HT1080 (cell line): Measurements from ENCODE around the gene MTFMT. TPM values are rescaled to one million over a fixed set of nuclear protein-coding genes. Genes with fewer than 3 reads are reported as not detected.

Experiments used
- DNase-seq: peaks from one replicate; pipeline ENCODE4 v3.0.0-alpha.2; 2015; ENCODE audit warnings: low read depth
- total RNA-seq: library from RNA; depleted of rRNA; stranded (reverse); fragments of >200 nt; shearing (Covaris generic); gene quantifications from 2 replicates; pipeline ENCODE4 v1.2.3, GENCODE V29; 2014; rRNA removed

MTFMT gene
- total RNA-seq, 1 experiment from 2014 or later: 32.2 TPM

DNA sequence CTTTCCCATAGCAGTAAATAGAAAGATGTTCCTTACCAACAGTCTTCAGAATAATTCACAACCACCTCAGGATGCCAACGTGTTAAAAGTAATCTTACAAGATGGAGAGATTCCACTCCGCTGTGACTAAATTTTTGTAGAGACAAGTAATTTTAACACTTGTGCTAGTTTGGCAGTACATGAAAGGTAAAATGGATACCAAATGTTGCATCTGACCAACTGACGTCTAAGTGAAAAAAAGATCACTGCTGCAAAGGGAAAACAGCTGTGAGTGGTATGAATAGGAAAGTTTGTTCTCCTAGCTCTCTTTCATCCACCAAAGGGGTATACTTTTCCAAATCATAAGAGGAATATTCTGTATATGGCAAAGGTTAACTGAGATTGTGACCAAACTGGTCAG lies 42.3 kb downstream of the MTFMT start:
- no peak for DNase-seq

GRCh38 chr15:64985366-64986033 lies 43.9 kb downstream of the MTFMT start:
- no peak for DNase-seq

GRCh38 chr15:64982472-64982871 lies 47.0 kb downstream of the MTFMT start:
- DNase-seq: no peak

GRCh38 chr15:64981812-64982431 lies 47.5 kb downstream of the MTFMT start:
- no peak for DNase-seq

DNA sequence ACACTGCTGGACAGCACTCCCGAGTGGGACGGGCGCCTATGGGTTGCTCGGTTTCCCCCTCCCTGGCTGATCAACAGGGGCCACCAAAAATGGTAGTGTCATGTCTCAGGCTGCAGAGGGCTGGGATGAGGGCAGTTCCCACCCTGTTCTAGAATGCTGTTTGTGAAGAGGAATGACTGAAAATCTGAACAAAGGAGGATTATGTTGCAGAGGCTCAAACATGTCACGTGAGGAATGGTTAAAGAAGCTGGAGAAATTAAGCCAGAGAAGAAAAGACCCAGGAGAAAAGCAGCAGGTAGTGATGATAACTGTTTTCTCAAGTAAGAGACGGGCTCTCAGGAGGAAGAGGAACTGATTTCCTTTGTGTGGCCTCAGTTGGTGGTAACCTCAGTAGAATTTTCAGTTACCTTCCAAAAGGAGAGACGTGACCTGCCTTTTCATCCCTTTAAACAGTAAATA lies 50.2 kb downstream of the MTFMT start:
- no peak for DNase-seq

DNA sequence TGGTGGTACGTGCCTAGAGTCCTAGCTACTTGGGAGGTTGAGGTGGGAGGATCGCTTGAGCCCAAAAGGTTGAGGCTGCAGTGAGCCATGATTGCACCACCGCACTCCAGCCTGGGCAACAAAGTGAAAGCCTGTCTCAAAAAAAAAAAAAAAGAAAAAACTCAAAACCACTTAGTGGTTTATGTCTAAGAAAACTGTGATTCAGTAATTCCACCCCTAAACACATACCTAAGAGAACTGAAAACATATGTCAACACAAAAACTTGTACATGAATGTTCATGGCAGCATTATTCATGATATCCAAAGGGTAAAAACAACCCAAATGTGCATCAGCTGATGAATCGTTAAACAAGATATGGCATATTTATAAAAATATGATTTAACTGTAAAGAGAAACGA lies 54.0 kb downstream of the MTFMT start:
- no peak for DNase-seq

GRCh38 chr15:64970698-64971097 lies 58.7 kb downstream of the MTFMT start:
- DNase-seq: no peak

DNA sequence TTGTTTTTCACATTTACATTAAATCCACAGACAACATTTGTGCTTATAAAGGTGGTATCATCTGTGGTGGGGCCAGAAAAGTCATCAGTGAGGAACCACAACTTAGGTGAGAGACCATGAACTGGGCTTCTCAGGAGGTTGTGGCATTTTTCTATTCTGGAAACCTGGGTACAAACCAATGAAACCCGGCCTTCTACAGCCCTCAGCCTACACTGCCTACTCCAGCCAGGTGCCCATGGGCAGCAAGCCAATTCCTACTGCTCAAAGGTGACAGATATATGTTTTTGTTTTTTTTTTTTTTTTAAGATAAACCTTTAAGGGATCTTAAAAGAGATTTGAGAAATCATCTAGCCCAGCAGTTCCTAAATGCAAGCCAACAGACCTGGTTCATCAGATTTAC lies 60.0 kb downstream of the MTFMT start:
- no peak for DNase-seq

GRCh38 chr15:64961013-64961412 lies 68.4 kb downstream of the MTFMT start:
- DNase-seq: no peak

GRCh38 chr15:64960153-64960552 lies 69.3 kb downstream of the MTFMT start:
- no peak for DNase-seq

- DNase-seq: no peak
Measured at GRCh38 chr15:64959128-64959527, 70.3 kb downstream of the MTFMT start.

DNA sequence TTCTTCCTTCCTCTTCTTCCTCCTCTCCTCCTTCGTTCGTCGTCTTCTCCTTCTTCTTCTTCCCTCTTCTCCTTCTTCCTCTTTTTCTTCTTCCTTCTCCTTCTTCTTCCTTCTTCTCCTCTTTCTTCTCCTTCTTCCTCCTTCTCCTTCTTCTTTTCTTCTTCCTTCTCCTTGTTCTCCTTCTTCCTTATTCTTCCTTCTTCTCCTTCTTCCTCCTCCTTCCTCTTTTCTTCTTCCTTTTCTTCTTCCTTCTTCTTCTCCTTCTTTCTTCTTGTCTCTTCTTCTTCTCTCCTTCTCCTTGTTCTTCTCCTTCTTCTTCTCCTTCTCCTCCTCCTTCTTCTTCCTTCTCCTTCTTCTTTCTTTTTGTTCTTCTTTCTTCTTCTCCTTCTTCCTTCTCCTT lies 75.0 kb downstream of the MTFMT start:
- no peak for DNase-seq

DNA sequence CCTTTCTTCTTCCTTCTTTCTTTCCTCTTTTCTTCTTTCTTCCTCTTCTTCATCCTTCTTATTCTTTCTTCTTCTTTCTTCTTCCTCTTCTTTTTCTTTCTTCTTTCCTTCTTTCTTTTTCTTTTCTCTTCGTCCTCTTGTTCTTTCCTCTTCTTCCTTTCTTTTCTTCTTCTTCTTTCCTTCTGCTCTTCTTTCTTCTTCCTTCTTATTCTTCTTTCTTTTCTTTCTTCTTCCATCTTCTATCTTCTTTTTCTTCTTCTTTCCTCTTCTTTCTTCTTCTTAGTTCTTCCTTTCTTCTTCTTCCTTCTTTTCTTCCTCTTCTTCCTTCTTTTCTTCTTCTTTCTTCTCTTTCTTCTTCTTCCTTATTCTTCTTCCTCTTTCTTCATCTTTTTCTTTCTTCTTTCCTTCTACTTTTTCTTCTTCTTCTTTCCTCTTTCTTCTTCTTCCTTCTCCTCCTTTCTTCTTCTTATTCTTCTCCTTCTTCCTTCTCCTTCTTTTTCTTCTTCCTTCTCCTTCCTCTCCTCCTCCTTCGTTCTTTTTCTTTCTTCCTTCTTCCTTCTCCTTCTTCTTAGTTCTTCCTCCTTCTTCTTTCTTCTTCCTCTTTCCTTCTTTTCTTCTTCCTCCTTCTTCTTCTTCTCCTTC lies 77.5 kb downstream of the MTFMT start:
- no peak for DNase-seq

Other genes starting within 250 kb of the MTFMT start
- gene PIF1, start 204.0 kb downstream of the MTFMT start, total RNA-seq: 15.3 and 15.6 TPM in 2 replicates
- 11.5 and 13.3 TPM in 2 replicates for gene PLEKHO2, start 187.7 kb downstream of the MTFMT start, total RNA-seq
- gene ANKDD1A, start 117.7 kb downstream of the MTFMT start, total RNA-seq: 1.4 and 2.0 TPM in 2 replicates
- 39.5 and 52.6 TPM in 2 replicates for gene SPG21, start 39.7 kb downstream of the MTFMT start, total RNA-seq
- gene SLC51B, start 15.7 kb upstream of the MTFMT start, total RNA-seq: not detected in 2 replicates
- not detected in 2 replicates for gene RASL12, start 38.4 kb upstream of the MTFMT start, total RNA-seq
- not detected in 2 replicates for gene KBTBD13, start 47.1 kb upstream of the MTFMT start, total RNA-seq
- gene UBAP1L, start 85.6 kb upstream of the MTFMT start, total RNA-seq: 0.37 and 0.47 TPM in 2 replicates
- 15.4 and 16.4 TPM in 2 replicates for gene PDCD7, start 104.2 kb upstream of the MTFMT start, total RNA-seq
- gene CLPX, start 155.7 kb upstream of the MTFMT start, total RNA-seq: 25.7 and 38.8 TPM in 2 replicates
- gene CILP, start 181.8 kb upstream of the MTFMT start, total RNA-seq: 1.1 and 1.2 TPM in 2 replicates